ENCODE results near the gene SLC25A24. TPM values are rescaled to one million over a fixed set of nuclear protein-coding genes. Genes with fewer than 3 reads are reported as not detected.

The SLC25A24 gene
- total RNA-seq, 1 donor from 2014 or later, result 55.3 TPM

DNA sequence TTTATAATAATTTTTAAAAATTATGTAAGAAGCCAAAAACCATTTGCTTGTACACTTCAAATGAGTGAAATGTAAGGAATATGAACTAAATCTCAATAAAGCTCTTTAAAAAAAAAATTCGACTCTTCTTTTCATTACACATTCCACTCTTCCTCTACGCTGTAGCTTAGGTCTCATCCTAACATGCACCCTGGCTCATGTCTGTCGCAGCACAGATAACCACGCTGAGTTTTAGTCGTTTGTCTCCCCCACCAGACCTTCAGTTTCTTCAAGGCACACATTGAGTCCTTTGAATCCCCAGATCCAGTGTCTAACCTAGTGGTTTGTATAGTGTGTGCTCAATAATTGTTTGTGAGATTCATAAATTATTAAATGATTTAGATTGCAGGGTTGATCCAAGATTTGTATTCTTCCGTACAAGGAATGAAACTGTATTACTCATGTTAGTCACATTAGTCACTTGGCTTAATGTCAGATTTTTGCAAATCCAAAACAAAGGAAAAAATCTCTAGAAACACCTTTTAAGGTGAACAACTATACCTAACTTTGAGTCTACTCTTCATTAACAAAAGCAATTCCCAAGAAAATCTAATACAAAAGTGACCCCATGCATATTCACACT, 57.3 kb downstream of the SLC25A24 start:
- DNase-seq (ENCODE audit: low read depth), result no peak

GRCh38 chr1:108142258-108142657, 57.9 kb downstream of the SLC25A24 start:
- Histone ChIP-seq H3K79me2 (ENCODE audit: insufficient read depth, low read length) (peaks cover 6% of the 10 kb centered on the region), H2AFZ (ENCODE audit: low read depth, low read length) (no peak overlapping the region), H3K4me2 (ENCODE audit: low read length) (no peak overlapping the region), H3K4me1 (ENCODE audit: insufficient read depth, low read length) (peaks cover 12% of the 10 kb centered on the region), H4K20me1 (ENCODE audit: insufficient read depth, low read length) (no peaks in the 10 kb centered on the region), H3K36me3 (ENCODE audit: insufficient read depth, low read length) (peaks cover 28% of the 10 kb centered on the region), H3K4me3 (ENCODE audit: insufficient read depth, low read depth, low read length) (no peak overlapping the region), H3K9me3 (ENCODE audit: insufficient read depth, low read depth, low read length) (no peaks in the 10 kb centered on the region), H3K27ac (ENCODE audit: low read depth, low read length) (peak overlapping the region; percentile 5), H3K27me3 (ENCODE audit: insufficient read depth, low read length) (no peaks in the 10 kb centered on the region), H3K9ac (ENCODE audit: low read length) (no peak overlapping the region)
- no peaks in the 10 kb centered on the region for H3K4me1 Mint-ChIP-seq (ENCODE audit: low read depth, unreplicated experiment)
- H3K9me3 Mint-ChIP-seq (ENCODE audit: unreplicated experiment), result peaks cover 2% of the 10 kb centered on the region
- TF ChIP-seq, protein P1, sequence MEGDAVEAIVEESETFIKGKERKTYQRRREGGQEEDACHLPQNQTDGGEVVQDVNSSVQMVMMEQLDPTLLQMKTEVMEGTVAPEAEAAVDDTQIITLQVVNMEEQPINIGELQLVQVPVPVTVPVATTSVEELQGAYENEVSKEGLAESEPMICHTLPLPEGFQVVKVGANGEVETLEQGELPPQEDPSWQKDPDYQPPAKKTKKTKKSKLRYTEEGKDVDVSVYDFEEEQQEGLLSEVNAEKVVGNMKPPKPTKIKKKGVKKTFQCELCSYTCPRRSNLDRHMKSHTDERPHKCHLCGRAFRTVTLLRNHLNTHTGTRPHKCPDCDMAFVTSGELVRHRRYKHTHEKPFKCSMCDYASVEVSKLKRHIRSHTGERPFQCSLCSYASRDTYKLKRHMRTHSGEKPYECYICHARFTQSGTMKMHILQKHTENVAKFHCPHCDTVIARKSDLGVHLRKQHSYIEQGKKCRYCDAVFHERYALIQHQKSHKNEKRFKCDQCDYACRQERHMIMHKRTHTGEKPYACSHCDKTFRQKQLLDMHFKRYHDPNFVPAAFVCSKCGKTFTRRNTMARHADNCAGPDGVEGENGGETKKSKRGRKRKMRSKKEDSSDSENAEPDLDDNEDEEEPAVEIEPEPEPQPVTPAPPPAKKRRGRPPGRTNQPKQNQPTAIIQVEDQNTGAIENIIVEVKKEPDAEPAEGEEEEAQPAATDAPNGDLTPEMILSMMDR (IDR thresholded peaks at IDR 0.05; ENCODE audit: insufficient read depth, low read depth, low read length), result no peak
- no peak for TF ChIP-seq EZH2 (IDR thresholded peaks at IDR 0.05; ENCODE audit: insufficient read depth, low read length)
- peaks cover 56% of the 10 kb centered on the region for H3K36me3 Mint-ChIP-seq (ENCODE audit: low read depth, unreplicated experiment)
- no peaks in the 10 kb centered on the region for H3K27me3 Mint-ChIP-seq (ENCODE audit: low read depth, unreplicated experiment)
- no peak for DNase-seq (ENCODE audit: low read depth)
- no peak overlapping the region for H3K27ac Mint-ChIP-seq (ENCODE audit: unreplicated experiment)
- no peak for FAIRE-seq
- no peak overlapping the region for H3K4me3 Mint-ChIP-seq (ENCODE audit: unreplicated experiment)

More for the DNA sequence above, 57.3 kb downstream of the SLC25A24 start:
- no peaks in the 10 kb centered on the region for H3K4me1 Mint-ChIP-seq (ENCODE audit: low read depth, unreplicated experiment)
- H3K27me3 Mint-ChIP-seq (ENCODE audit: low read depth, unreplicated experiment), result no peaks in the 10 kb centered on the region
- no peaks in the 10 kb centered on the region for H3K9me3 ChIP-seq (ENCODE audit: insufficient read depth, low read depth, low read length)
- peak overlapping the region; percentile 52 for H3K27ac ChIP-seq (ENCODE audit: low read depth, low read length)
- no peak overlapping the region for H3K4me3 ChIP-seq (ENCODE audit: insufficient read depth, low read depth, low read length)
- H3K36me3 Mint-ChIP-seq (ENCODE audit: low read depth, unreplicated experiment), result peaks cover 57% of the 10 kb centered on the region
- peak overlapping the region; percentile 57 for H3K4me2 ChIP-seq (ENCODE audit: low read length)
- no peak for FAIRE-seq
- H3K9me3 Mint-ChIP-seq (ENCODE audit: unreplicated experiment), result peaks cover 2% of the 10 kb centered on the region
- no peak overlapping the region for H3K4me3 Mint-ChIP-seq (ENCODE audit: unreplicated experiment)
- no peak overlapping the region for H3K9ac ChIP-seq (ENCODE audit: low read length)
- TF ChIP-seq, protein P1 (IDR thresholded peaks at IDR 0.05; ENCODE audit: insufficient read depth, low read depth, low read length), result no peak
- no peak for TF ChIP-seq EZH2 (IDR thresholded peaks at IDR 0.05; ENCODE audit: insufficient read depth, low read length)
- peaks cover 12% of the 10 kb centered on the region for H3K4me1 ChIP-seq (ENCODE audit: insufficient read depth, low read length)
- H3K36me3 ChIP-seq (ENCODE audit: insufficient read depth, low read length), result peaks cover 28% of the 10 kb centered on the region
- peaks cover 6% of the 10 kb centered on the region for H3K79me2 ChIP-seq (ENCODE audit: insufficient read depth, low read length)
- H3K27me3 ChIP-seq (ENCODE audit: insufficient read depth, low read length), result no peaks in the 10 kb centered on the region
- H3K27ac Mint-ChIP-seq (ENCODE audit: unreplicated experiment), result no peak overlapping the region
- no peak overlapping the region for H2AFZ ChIP-seq (ENCODE audit: low read depth, low read length)
- H4K20me1 ChIP-seq (ENCODE audit: insufficient read depth, low read length), result no peaks in the 10 kb centered on the region

DNA sequence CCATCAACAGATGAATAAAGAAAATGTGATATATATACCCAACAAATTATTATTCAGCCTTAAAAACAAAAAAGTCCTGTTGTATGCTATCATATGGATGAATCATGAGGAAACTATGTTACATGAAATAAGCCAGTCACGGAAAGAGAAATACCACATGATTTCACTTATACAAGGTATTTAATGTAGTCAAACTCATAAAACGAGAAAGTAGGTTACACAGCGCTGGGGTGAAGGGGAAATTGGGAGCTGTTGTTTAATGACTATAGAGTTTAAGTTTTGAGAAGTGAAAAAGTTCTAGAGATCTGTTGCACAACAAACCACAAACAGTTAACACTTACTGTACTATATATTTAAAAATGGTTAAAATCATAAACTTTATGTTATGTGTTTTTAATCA, 58.5 kb downstream of the SLC25A24 start:
- Mint-ChIP-seq H3K27me3 (ENCODE audit: low read depth, unreplicated experiment) (no peaks in the 10 kb centered on the region), H3K27ac (ENCODE audit: unreplicated experiment) (no peak overlapping the region), H3K4me1 (ENCODE audit: low read depth, unreplicated experiment) (no peaks in the 10 kb centered on the region), H3K9me3 (ENCODE audit: unreplicated experiment) (peaks cover 2% of the 10 kb centered on the region), H3K4me3 (ENCODE audit: unreplicated experiment) (no peak overlapping the region), H3K36me3 (ENCODE audit: low read depth, unreplicated experiment) (peaks cover 49% of the 10 kb centered on the region)
- FAIRE-seq (peak; percentile 41), DNase-seq (ENCODE audit: low read depth) (no peak)
- peaks cover 12% of the 10 kb centered on the region for H3K4me1 ChIP-seq (ENCODE audit: insufficient read depth, low read length)
- peaks cover 31% of the 10 kb centered on the region for H3K36me3 ChIP-seq (ENCODE audit: insufficient read depth, low read length)
- no peak overlapping the region for H2AFZ ChIP-seq (ENCODE audit: low read depth, low read length)
- H3K27me3 ChIP-seq (ENCODE audit: insufficient read depth, low read length), result no peaks in the 10 kb centered on the region
- TF ChIP-seq, protein P1 (IDR thresholded peaks at IDR 0.05; ENCODE audit: insufficient read depth, low read depth, low read length), result no peak
- no peak for TF ChIP-seq EZH2 (IDR thresholded peaks at IDR 0.05; ENCODE audit: insufficient read depth, low read length)
- H3K9me3 ChIP-seq (ENCODE audit: insufficient read depth, low read depth, low read length), result no peaks in the 10 kb centered on the region
- peak overlapping the region; percentile 5 for H3K27ac ChIP-seq (ENCODE audit: low read depth, low read length)
- peaks cover 6% of the 10 kb centered on the region for H3K79me2 ChIP-seq (ENCODE audit: insufficient read depth, low read length)
- H3K9ac ChIP-seq (ENCODE audit: low read length), result no peak overlapping the region
- no peak overlapping the region for H3K4me3 ChIP-seq (ENCODE audit: insufficient read depth, low read depth, low read length)
- H4K20me1 ChIP-seq (ENCODE audit: insufficient read depth, low read length), result no peaks in the 10 kb centered on the region
- no peak overlapping the region for H3K4me2 ChIP-seq (ENCODE audit: low read length)
